ENCODE results near the gene NAA10. TPM values are rescaled to one million over a fixed set of nuclear protein-coding genes. Genes with fewer than 3 reads are reported as not detected.

Gene NAA10
- polyA plus RNA-seq, 2 of the 4 experiments (the other 2 are of a cell fraction) = 63.5 to 230 TPM

GRCh38 chrX:153897899-153898298, 36.9 kb downstream of the NAA10 start:
- TF ChIP-seq ZSCAN20 (CRISPR knock-in tag; IDR thresholded peaks at IDR 0.05) = no peak
- no peak for TF ChIP-seq ZFP36 (IDR thresholded peaks at IDR 0.05; ENCODE audit: borderline replicate concordance, partially characterized antibody)
- TF ChIP-seq FOSB (CRISPR knock-in tag; IDR thresholded peaks at IDR 0.05) = no peak
- TF ChIP-seq USF2 (IDR thresholded peaks at IDR 0.05) = no peak
- no peak for TF ChIP-seq SREBF2 (IDR thresholded peaks at IDR 0.05)
- no peak for TF ChIP-seq FOXS1 (CRISPR knock-in tag; IDR thresholded peaks at IDR 0.05)
- no peak for TF ChIP-seq HEYL (CRISPR knock-in tag; IDR thresholded peaks at IDR 0.05)
- TF ChIP-seq HOXB5 (CRISPR knock-in tag; IDR thresholded peaks at IDR 0.05) = no peak
- no peak for TF ChIP-seq ZC3H11A (IDR thresholded peaks at IDR 0.05)
- no peak for TF ChIP-seq BCL3 (IDR thresholded peaks at IDR 0.05)
- no peak for TF ChIP-seq EHMT2 (IDR thresholded peaks at IDR 0.05; ENCODE audit: low read depth)
- TF ChIP-seq RAD21 (conservative IDR thresholded peaks at IDR 0.05 in 1 of 2, IDR thresholded peaks at IDR 0.05 in 1 of 2) = no peak
- TF ChIP-seq MYC (IDR thresholded peaks at IDR 0.05; ENCODE audit: borderline replicate concordance, low read length) = no peak
- ChIA-PET POLR2A (no interaction called here), CTCF (interaction anchor here (0.6 to 1.0 kb wide), 2 partner anchors 10 to 134 kb away, joined by 3 to 5 read pairs; no protein-coding TSS in a partner anchor)
- H3K4me1 ChIP-seq = peaks cover 26% of the 10 kb centered on the region
- ATAC-seq (no peak), DNase-seq (ENCODE audit: low read depth in 1 of 2, low spot score in 1 of 2) (no peak), FAIRE-seq (no peak)
- H3K4me2 ChIP-seq = no peak overlapping the region
- no peak overlapping the region for H3K27ac ChIP-seq
- H3K4me3 ChIP-seq = no peak overlapping the region
- no peaks in the 10 kb centered on the region for H3K9me3 ChIP-seq

GRCh38 chrX:153889123-153889522, 45.7 kb downstream of the NAA10 start:
- Histone ChIP-seq H3K27ac (no peak overlapping the region), H3K9me3 (no peaks in the 10 kb centered on the region), H3K4me2 (no peak overlapping the region), H3K4me1 (peaks cover 19% of the 10 kb centered on the region), H3K4me3 (no peak overlapping the region)
- DNase-seq (ENCODE audit: low read depth in 1 of 2, low spot score in 1 of 2) (no peak), ATAC-seq (no peak), FAIRE-seq (no peak)
- ChIA-PET POLR2A (no interaction called here), CTCF (interaction anchor here (0.6 to 1.2 kb wide), 3 partner anchors 21 to 126 kb away, joined by 3 read pairs; no protein-coding TSS in a partner anchor)
- TF ChIP-seq RCOR1 (IDR thresholded peaks at IDR 0.05; ENCODE audit: low read depth, low read length) (no peak), SREBF2 (IDR thresholded peaks at IDR 0.05) (no peak), PBX3 (IDR thresholded peaks at IDR 0.05) (no peak), POLR2A (IDR thresholded peaks at IDR 0.05; ENCODE audit: low read length) (no peak), BCL3 (IDR thresholded peaks at IDR 0.05) (no peak), USF2 (IDR thresholded peaks at IDR 0.05) (no peak), RAD21 (conservative IDR thresholded peaks at IDR 0.05 in 1 of 2, IDR thresholded peaks at IDR 0.05 in 1 of 2) (no peak), GATA3 (IDR thresholded peaks at IDR 0.05; ENCODE audit: borderline replicate concordance) (no peak), RFX5 (IDR thresholded peaks at IDR 0.05) (no peak), HEYL (CRISPR knock-in tag; IDR thresholded peaks at IDR 0.05) (no peak), TP53 (CRISPR knock-in tag; IDR thresholded peaks at IDR 0.05) (no peak), FOSB (CRISPR knock-in tag; IDR thresholded peaks at IDR 0.05) (no peak), PHF8 (IDR thresholded peaks at IDR 0.05; ENCODE audit: borderline replicate concordance, low read depth) (no peak), CHD4 (IDR thresholded peaks at IDR 0.05; ENCODE audit: borderline replicate concordance) (no peak), CTCF (IDR thresholded peaks at IDR 0.05) (no peak)
- 50% methylated on average over 6 of the region's 6 CpGs for WGBS (ENCODE audit: missing lambda C conversion rate)

Data from A549 (cell line).